Vagina (tissue), 2 donors: ENCODE results near the gene ATP8A1. TPM values are rescaled to one million over a fixed set of nuclear protein-coding genes. Genes with fewer than 3 reads are reported as not detected.

Experiments
- DNase-seq, 2 donors: peaks; one replicate each; pipeline ENCODE4 v3.0.0-alpha.2; 2017; ENCODE audit errors: extremely low spot score in 2 of 2
- H3K27ac ChIP-seq: fragments of 200-600 bp; sonication (generic); one replicate; pipeline ENCODE4 v1.5.1; 2019
- H3K27me3 ChIP-seq: fragments of 200-600 bp; sonication (generic); one replicate; pipeline ENCODE4 v1.5.1; 2019
- H3K36me3 ChIP-seq, 2 donors: fragments of 200-600 bp; sonication (generic); one replicate each; pipeline ENCODE4 v1.5.1; 2017 to 2019
- H3K4me1 ChIP-seq: fragments of 200-600 bp; sonication (generic); one replicate; pipeline ENCODE4 v1.5.1; 2019
- H3K4me3 ChIP-seq, 2 donors: fragments of 200-600 bp; sonication (generic); 1 replicate in 1 of 2; 2 replicates in 1 of 2; pipeline ENCODE4 v1.5.1; 2016 to 2019
- H3K9me3 ChIP-seq: fragments of 200-600 bp; sonication (generic); one replicate; pipeline ENCODE4 v1.5.1; 2019
- CTCF ChIP-seq, 3 experiments: fragments of 450-650 bp in 2 of 3; fragments of 200-600 bp in 1 of 3; sonication (generic) in 1 of 3; IDR thresholded peaks; one replicate each; pipeline ENCODE4 v1.5.1; 2017 to 2019; ENCODE audit warnings: antibody characterized with exemption in 3 of 3, mild to moderate bottlenecking in 2 of 3, moderate library complexity in 2 of 3
- POLR2A ChIP-seq, 2 donors: fragments of 450-650 bp; IDR thresholded peaks; one replicate each; pipeline ENCODE4 v1.6.1; 2017; ENCODE audit warnings: antibody characterized with exemption in 2 of 2, mild to moderate bottlenecking in 2 of 2, moderate library complexity in 2 of 2
- POLR2AphosphoS5 ChIP-seq, 2 donors: sonication (generic); formaldehyde crosslinking; IDR thresholded peaks; one replicate each; pipeline ENCODE4 v1.9.0; 2017; ENCODE audit warnings: antibody characterized with exemption in 2 of 2, mild to moderate bottlenecking in 2 of 2, low read depth in 1 of 2; ENCODE audit not compliant: insufficient read depth in 1 of 2
- intact Hi-C: fragments of 100-400 bp; cut with DNase I; formaldehyde crosslinking; loops from one replicate; pipeline ENCODE4 v1.15.1; 2023
- total RNA-seq: library from RNA; depleted of rRNA; stranded (reverse); fragments of >200 nt; gene quantifications from one replicate; pipeline ENCODE4 v1.2.3, GENCODE V29; 2016

Gene ATP8A1
- total RNA-seq, 1 donor from 2014 or later = 10.8 TPM

GRCh38 chr4:42484630-42485029 lies 172.3 kb downstream of the ATP8A1 start:
- Histone ChIP-seq H3K9me3 (no peaks in the 10 kb centered on the region), H3K4me3 (no peak overlapping the region), H3K36me3 (no peaks in the 10 kb centered on the region), H3K4me1 (peaks cover 7% of the 10 kb centered on the region), H3K27ac (no peak overlapping the region), H3K27me3 (no peaks in the 10 kb centered on the region)
- TF ChIP-seq POLR2A (IDR thresholded peaks at IDR 0.05) (no peak), POLR2AphosphoS5 (IDR thresholded peaks at IDR 0.05; ENCODE audit: insufficient read depth in 1 of 2, low read depth in 1 of 2) (no peak), CTCF (IDR thresholded peaks at IDR 0.05) (no peak)
- DNase-seq = no peak
- intact Hi-C loops = no loop called here

- Histone ChIP-seq H3K27ac (no peak overlapping the region), H3K27me3 (no peaks in the 10 kb centered on the region), H3K36me3 (no peaks in the 10 kb centered on the region), H3K4me1 (peaks cover 7% of the 10 kb centered on the region), H3K9me3 (no peaks in the 10 kb centered on the region), H3K4me3 (no peak overlapping the region)
- no peak for DNase-seq
- intact Hi-C loops = no loop called here
- TF ChIP-seq POLR2A (IDR thresholded peaks at IDR 0.05) (no peak), POLR2AphosphoS5 (IDR thresholded peaks at IDR 0.05; ENCODE audit: insufficient read depth in 1 of 2, low read depth in 1 of 2) (no peak), CTCF (IDR thresholded peaks at IDR 0.05) (no peak)
Measured at GRCh38 chr4:42483426-42484379, 173.2 kb downstream of the ATP8A1 start.

GRCh38 chr4:42482516-42483327 lies 174.2 kb downstream of the ATP8A1 start:
- peaks cover 7% of the 10 kb centered on the region for H3K4me1 ChIP-seq

GRCh38 chr4:42480717-42481116 lies 176.2 kb downstream of the ATP8A1 start:
- intact Hi-C loops = no loop called here
- H3K9me3 ChIP-seq = no peaks in the 10 kb centered on the region
- no peak for DNase-seq
- H3K36me3 ChIP-seq = no peaks in the 10 kb centered on the region
- H3K4me1 ChIP-seq = peaks cover 7% of the 10 kb centered on the region
- H3K4me3 ChIP-seq = no peak overlapping the region
- no peak overlapping the region for H3K27ac ChIP-seq
- TF ChIP-seq POLR2AphosphoS5 (IDR thresholded peaks at IDR 0.05; ENCODE audit: insufficient read depth in 1 of 2, low read depth in 1 of 2) = no peak
- TF ChIP-seq POLR2A (IDR thresholded peaks at IDR 0.05) = no peak
- TF ChIP-seq CTCF (IDR thresholded peaks at IDR 0.05) = no peak
- H3K27me3 ChIP-seq = no peaks in the 10 kb centered on the region

More at GRCh38 chr4:42482516-42483327, 174.2 kb downstream of the ATP8A1 start:
- Histone ChIP-seq H3K4me3 (no peak overlapping the region), H3K9me3 (no peaks in the 10 kb centered on the region), H3K27ac (no peak overlapping the region), H3K27me3 (no peaks in the 10 kb centered on the region), H3K36me3 (no peaks in the 10 kb centered on the region)
- DNase-seq = no peak
- intact Hi-C loops = no loop called here
- no peak for TF ChIP-seq POLR2AphosphoS5 (IDR thresholded peaks at IDR 0.05; ENCODE audit: insufficient read depth in 1 of 2, low read depth in 1 of 2)
- no peak for TF ChIP-seq POLR2A (IDR thresholded peaks at IDR 0.05)
- no peak for TF ChIP-seq CTCF (IDR thresholded peaks at IDR 0.05)
